Smooth muscle cell (in vitro differentiated cells): ENCODE data around the gene ST6GAL2. TPM values are rescaled to one million over a fixed set of nuclear protein-coding genes. Genes with fewer than 3 reads are reported as not detected.

Experiments
- DNase-seq: peaks from one replicate; lab custom pipeline; 2025; ENCODE audit not compliant: unreplicated experiment; lab: John Stamatoyannopoulos, UW
- H2AFZ ChIP-seq: fragments of 200-600 bp; sonication (generic); 2 replicates; pipeline ENCODE4 v1.6.0; 2016; ENCODE audit warnings: antibody characterized with exemption, low read depth, mild to moderate bottlenecking
- H3F3A ChIP-seq: fragments of 200-600 bp; sonication (generic); 2 replicates; pipeline ENCODE4 v1.6.0; 2017; ENCODE audit warnings: antibody characterized with exemption, low read depth
- H3K27ac ChIP-seq: fragments of 200-600 bp; sonication (generic); 2 replicates; pipeline ENCODE4 v1.5.1; 2016; ENCODE audit warnings: low read depth, mild to moderate bottlenecking
- H3K27me3 ChIP-seq: fragments of 200-600 bp; sonication (generic); 2 replicates; pipeline ENCODE4 v1.6.1; 2016; ENCODE audit warnings: low read depth, mild to moderate bottlenecking
- H3K36me3 ChIP-seq: fragments of 200-600 bp; sonication (generic); 2 replicates; pipeline ENCODE4 v1.5.1; 2016; ENCODE audit warnings: low read depth
- H3K4me1 ChIP-seq: fragments of 200-600 bp; sonication (generic); 2 replicates; pipeline ENCODE4 v1.5.1; 2016; ENCODE audit warnings: low read depth
- H3K4me2 ChIP-seq: fragments of 200-600 bp; sonication (generic); 2 replicates; pipeline ENCODE4 v1.6.0; 2016; ENCODE audit warnings: mild to moderate bottlenecking
- H3K4me3 ChIP-seq: fragments of 200-600 bp; sonication (generic); 2 replicates; pipeline ENCODE4 v1.5.1; 2016; ENCODE audit warnings: mild to moderate bottlenecking
- H3K79me2 ChIP-seq: fragments of 200-600 bp; sonication (generic); 2 replicates; pipeline ENCODE4 v1.6.0; 2016; ENCODE audit warnings: low read depth, mild to moderate bottlenecking
- H3K9ac ChIP-seq: fragments of 200-600 bp; sonication (generic); 2 replicates; pipeline ENCODE4 v1.6.0; 2016; ENCODE audit warnings: low read depth
- H3K9me3 ChIP-seq: fragments of 200-600 bp; sonication (generic); replicated peaks from 2 replicates; pipeline ENCODE4 v1.5.1; 2016; ENCODE audit warnings: low read depth
- H4K20me1 ChIP-seq: fragments of 200-600 bp; sonication (generic); 2 replicates; pipeline ENCODE4 v1.6.0; 2016; ENCODE audit warnings: low read depth
- CTCF ChIP-seq: fragments of 200-600 bp; sonication (generic); IDR thresholded peaks from 2 replicates; pipeline ENCODE4 v1.5.1; 2017; ENCODE audit warnings: borderline replicate concordance, mild to moderate bottlenecking, antibody characterized with exemption; ENCODE audit not compliant: insufficient read depth, poor library complexity, severe bottlenecking
- WGBS: methylation state at CpG from one replicate; pipeline ENCODE4 v1.1.7; 2016; ENCODE audit warnings: low lambda C conversion rate; 5-methylcytosine and 5-hydroxymethylcytosine counted together
- polyA plus RNA-seq: library from polyadenylated mRNA; unstranded; fragments of >200 nt; fragmentation: Nextera tagmentation; extraction: Ambion mirVana; gene quantifications from 2 replicates; pipeline ENCODE4 v1.2.1, GENCODE V29; 2016
- total RNA-seq: library from RNA; depleted of rRNA; stranded (reverse); fragments of >200 nt; gene quantifications from 2 replicates; pipeline ENCODE4 v1.2.3, GENCODE V29; 2014

The ST6GAL2 gene
- total and polyA plus RNA-seq, 2 experiments from 2014 or later = 42.5 to 64.6 TPM

DNA sequence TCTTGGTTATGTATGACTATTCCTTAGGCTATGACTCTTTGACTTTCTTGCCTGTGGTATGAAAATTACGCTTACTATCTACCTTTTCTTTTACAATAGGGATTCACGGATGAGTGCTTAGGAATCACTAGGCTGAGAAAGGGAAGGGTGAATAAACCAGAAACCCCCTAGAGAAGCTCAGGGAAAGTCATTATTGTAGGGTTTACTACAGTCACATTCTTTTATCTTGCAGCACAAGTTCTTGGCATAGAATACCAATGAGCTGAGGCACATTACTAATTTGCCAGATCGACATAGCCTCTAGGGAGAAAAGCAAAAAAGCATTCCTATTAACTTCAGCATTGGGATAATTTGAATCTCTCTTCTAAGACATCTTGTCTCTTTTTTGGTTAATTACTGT lies 103.3 kb downstream of the ST6GAL2 start:
- H3K27me3 ChIP-seq = no peaks in the 10 kb centered on the region
- H2AFZ ChIP-seq = no peak overlapping the region
- no peak overlapping the region for H3K9ac ChIP-seq
- TF ChIP-seq CTCF = no peak
- DNase-seq = no peak
- no peak overlapping the region for H3K4me3 ChIP-seq
- no peaks in the 10 kb centered on the region for H4K20me1 ChIP-seq
- no peaks in the 10 kb centered on the region for H3K9me3 ChIP-seq
- no peaks in the 10 kb centered on the region for H3F3A ChIP-seq
- H3K79me2 ChIP-seq = no peaks in the 10 kb centered on the region
- no peak overlapping the region for H3K27ac ChIP-seq
- H3K4me1 ChIP-seq = no peaks in the 10 kb centered on the region
- no peaks in the 10 kb centered on the region for H3K36me3 ChIP-seq
- 82% methylated on average over 3 of the region's 3 CpGs for WGBS
- H3K4me2 ChIP-seq = no peak overlapping the region

GRCh38 chr2:106781196-106781595 lies 104.8 kb downstream of the ST6GAL2 start:
- DNase-seq = no peak
- Histone ChIP-seq H2AFZ (no peak overlapping the region), H4K20me1 (no peaks in the 10 kb centered on the region), H3K4me3 (no peak overlapping the region), H3K9me3 (no peaks in the 10 kb centered on the region), H3K9ac (no peak overlapping the region), H3F3A (no peaks in the 10 kb centered on the region), H3K36me3 (no peaks in the 10 kb centered on the region), H3K4me2 (no peak overlapping the region), H3K27ac (no peak overlapping the region), H3K27me3 (no peaks in the 10 kb centered on the region), H3K79me2 (no peaks in the 10 kb centered on the region), H3K4me1 (no peaks in the 10 kb centered on the region)
- WGBS = 90% methylated on average over 3 of the region's 3 CpGs
- TF ChIP-seq CTCF = no peak

DNA sequence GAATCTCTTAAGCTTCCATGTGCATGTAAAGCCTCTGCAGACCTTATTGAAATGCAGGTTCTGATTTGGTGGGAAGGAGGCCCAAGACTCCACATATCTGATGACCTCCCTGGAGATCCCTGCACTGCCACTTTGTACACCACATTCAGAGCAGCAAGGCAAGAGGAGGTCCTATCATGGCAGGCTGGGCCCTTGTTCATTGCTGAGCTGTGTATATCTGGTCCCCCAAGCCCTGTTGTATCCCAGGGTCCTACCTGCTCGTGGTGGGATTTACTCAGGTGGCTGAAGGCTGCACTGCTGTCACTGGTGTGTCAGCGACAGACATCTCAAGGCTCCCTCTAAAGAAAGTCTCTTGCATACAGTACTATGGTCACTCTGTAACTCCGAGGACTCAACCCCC lies 114.2 kb downstream of the ST6GAL2 start:
- no peak overlapping the region for H2AFZ ChIP-seq
- TF ChIP-seq CTCF = no peak
- no peaks in the 10 kb centered on the region for H3K36me3 ChIP-seq
- no peak overlapping the region for H3K4me2 ChIP-seq
- H3K4me3 ChIP-seq = no peak overlapping the region
- H3K4me1 ChIP-seq = no peaks in the 10 kb centered on the region
- H3K79me2 ChIP-seq = no peaks in the 10 kb centered on the region
- WGBS = 92% methylated on average over 3 of the region's 3 CpGs
- no peaks in the 10 kb centered on the region for H3K9me3 ChIP-seq
- no peaks in the 10 kb centered on the region for H3K27me3 ChIP-seq
- H3F3A ChIP-seq = no peaks in the 10 kb centered on the region
- H3K27ac ChIP-seq = no peak overlapping the region
- DNase-seq = no peak
- H4K20me1 ChIP-seq = no peaks in the 10 kb centered on the region
- no peak overlapping the region for H3K9ac ChIP-seq

GRCh38 chr2:106770986-106771385 lies 115.0 kb downstream of the ST6GAL2 start:
- DNase-seq = no peak
- no peak overlapping the region for H3K4me2 ChIP-seq
- TF ChIP-seq CTCF = no peak
- no peaks in the 10 kb centered on the region for H4K20me1 ChIP-seq
- no peak overlapping the region for H3K9ac ChIP-seq
- no peaks in the 10 kb centered on the region for H3F3A ChIP-seq
- no peaks in the 10 kb centered on the region for H3K79me2 ChIP-seq
- no peak overlapping the region for H2AFZ ChIP-seq
- H3K36me3 ChIP-seq = no peaks in the 10 kb centered on the region
- no peak overlapping the region for H3K4me3 ChIP-seq
- H3K9me3 ChIP-seq = no peaks in the 10 kb centered on the region
- 86% methylated on average over 2 of the region's 2 CpGs for WGBS
- no peak overlapping the region for H3K27ac ChIP-seq
- no peaks in the 10 kb centered on the region for H3K27me3 ChIP-seq
- no peaks in the 10 kb centered on the region for H3K4me1 ChIP-seq
